ENCODE measurements around the gene RBM18.

The RBM18 gene

GRCh38 chr9:122256206-122256605, 8.4 kb downstream of the RBM18 start:
- DNase-seq = no peak

DNA sequence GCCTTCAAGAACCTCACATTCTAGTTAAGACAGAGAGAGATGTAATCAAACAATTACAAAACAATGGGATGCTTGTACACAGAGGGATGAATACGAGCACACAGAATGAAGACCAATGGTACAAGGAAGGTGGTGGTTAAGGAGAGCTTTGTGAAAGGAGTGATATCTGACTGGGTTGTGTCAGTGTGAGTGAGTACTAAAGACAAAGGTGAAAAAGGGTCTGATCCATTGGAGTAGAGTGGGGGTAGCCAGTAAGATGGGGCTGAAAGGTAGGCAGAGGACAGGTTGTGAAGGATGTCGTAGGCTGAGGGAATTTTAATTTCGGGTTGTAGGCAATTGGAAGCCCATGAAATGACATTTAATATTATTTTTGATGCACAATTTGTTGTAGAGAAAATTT, 9.9 kb downstream of the RBM18 start:
- no peak for DNase-seq

DNA sequence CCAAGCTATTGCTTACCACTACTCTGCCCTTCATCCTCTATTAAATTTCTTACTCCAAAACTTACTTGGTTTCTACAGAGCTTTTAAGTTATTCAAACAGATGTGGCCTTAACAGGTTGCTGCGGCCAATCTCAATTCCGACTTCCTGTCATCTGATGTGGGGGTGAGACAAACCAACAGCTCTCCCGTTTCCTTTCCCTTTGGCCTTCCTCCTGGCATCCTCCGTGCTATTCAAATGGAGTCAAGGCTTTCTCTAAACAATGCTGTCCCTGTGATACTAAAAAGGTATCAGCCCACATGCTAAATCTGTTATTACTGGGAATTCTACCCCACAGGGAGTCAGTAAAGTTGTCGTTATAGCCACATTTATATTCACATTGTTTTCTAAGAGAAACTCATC, 11.8 kb downstream of the RBM18 start:
- no peak for DNase-seq

- DNase-seq = no peak
Observed at GRCh38 chr9:122251351-122251750, 13.3 kb downstream of the RBM18 start.

- no peak for DNase-seq
Observed at GRCh38 chr9:122248448-122248865, 16.2 kb downstream of the RBM18 start.

- no peak for DNase-seq
Observed at GRCh38 chr9:122246666-122247065, 18.0 kb downstream of the RBM18 start.

GRCh38 chr9:122244349-122244748, 20.3 kb downstream of the RBM18 start:
- no peak for DNase-seq

- DNase-seq = no peak
Observed at GRCh38 chr9:122239722-122240121, 24.9 kb downstream of the RBM18 start.

- no peak for DNase-seq
Observed at GRCh38 chr9:122236681-122237080, 28.0 kb downstream of the RBM18 start.

DNA sequence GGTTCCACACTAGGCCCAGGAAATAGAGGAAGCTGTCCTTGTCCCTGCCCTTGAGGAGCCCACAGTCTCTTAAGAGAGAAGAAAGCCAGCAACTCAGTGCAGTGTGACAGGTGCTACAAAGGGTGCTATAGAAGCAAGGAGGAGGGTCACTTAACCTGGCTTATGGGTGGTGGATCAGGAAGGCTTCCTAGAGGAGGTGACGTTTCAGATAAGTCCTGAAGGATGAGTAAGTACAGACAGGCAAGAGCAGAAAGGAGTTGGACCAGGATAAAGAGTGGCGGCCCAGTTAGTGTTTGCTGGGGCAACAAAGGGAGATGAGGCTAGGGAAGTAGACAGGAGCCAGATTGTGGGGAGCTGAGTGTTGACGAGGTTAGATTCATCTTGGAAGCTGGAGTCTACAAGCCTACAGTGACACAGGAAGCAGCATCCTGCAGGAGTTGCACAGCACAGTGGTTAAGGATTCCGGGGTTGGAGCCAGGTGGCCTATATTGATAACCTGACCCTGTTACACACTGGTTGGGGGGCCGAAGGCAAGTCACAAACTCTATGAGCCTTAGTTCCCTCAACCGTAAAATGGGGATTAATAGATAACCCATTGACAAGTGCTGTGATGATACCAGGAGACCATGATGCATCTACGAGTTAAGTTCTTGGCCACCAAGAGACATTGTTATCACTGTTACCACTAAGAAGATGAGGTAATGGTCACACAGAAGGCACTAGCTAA, 30.5 kb downstream of the RBM18 start:
- DNase-seq = peak; percentile 19

DNA sequence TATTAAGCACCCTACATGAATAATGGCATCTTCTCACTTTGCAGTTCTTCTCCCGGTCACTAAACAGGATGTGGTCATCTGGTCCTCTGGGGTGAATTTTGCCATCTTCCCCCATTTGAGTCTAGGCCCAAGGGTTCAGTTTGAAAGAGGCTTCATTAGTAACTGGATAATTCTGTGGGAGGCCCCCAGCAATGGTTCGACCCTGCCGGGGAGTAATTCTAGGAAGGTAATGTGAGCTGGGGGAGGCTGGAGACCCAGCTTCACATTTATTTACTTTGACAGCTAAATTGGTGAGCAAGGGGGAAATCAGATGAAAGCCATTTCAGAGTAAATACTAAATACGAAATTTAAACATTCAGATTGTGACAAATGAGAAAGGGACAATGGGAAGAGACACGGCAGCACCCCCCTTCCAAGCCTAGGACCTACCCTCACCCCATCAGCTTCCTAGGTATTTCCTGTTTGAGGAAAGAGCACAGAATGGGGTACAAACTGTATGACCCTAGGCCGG, 31.8 kb downstream of the RBM18 start:
- DNase-seq = no peak

DNA sequence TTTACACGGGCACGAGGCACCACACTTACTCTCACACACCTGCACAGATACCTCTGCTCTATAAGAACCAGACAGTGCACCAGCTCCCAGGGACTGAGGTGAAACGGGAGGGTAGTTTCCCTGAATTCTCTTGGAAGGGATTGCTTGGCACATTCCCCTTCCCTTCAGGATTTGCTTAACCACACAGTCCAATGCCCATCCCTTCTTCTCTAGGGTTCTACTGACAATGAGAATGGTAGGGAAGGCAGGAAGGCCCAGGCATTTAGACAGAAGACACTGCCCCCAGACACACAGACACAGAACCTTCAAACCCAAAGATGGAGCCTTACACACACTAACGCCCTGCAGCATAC, 35.2 kb downstream of the RBM18 start:
- no peak for DNase-seq

DNA sequence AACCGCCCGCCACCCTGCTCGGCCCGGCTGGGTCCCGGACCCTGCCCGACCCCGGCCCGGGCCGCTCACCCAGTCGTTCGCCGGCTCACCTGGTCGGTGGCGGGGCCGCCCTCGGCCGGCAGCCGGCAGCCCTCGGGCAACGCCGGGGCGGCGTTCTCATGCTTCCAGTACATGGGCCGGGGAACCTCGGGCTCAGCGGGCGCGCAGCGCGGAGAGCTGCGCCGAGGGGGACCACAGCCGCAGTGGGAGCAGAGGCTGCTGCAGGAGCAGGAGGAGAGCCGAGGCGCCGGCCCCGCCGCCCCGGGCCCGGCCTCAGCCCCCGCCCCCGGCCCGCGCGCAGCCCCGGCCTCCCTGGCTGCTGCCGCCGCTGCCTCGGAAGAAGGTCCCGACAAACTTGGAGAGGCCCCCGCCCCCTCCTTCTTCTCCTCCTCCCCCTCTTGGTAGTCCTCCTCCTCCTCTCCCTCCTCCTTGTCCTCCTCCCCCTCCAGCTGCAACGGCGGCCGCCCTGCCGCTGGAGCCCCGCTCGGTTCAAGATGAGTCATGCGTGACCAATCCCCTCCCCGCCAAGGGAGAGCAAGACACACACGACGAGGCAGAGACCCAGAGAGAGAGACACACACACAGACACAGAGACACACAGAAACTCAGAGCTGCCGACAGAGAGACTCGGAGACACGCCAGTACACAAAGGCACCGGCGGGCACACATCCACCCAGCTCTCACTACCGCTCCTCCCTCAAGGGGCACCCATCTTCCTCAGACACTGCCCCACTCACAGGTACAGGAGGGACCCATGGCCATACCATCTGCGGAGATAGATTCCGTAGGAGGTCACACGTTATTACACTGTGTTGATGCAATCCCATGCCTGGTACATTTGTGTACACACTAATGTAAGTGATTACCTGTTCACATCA, 35.8 kb downstream of the RBM18 start, which contains the start of gene LHX6:
LHX6 (minus strand) TSS at position 390 of the 917 bp plus-strand sequence; CDS start at position 173, 217 bp downstream.
- no peak for DNase-seq

DNA sequence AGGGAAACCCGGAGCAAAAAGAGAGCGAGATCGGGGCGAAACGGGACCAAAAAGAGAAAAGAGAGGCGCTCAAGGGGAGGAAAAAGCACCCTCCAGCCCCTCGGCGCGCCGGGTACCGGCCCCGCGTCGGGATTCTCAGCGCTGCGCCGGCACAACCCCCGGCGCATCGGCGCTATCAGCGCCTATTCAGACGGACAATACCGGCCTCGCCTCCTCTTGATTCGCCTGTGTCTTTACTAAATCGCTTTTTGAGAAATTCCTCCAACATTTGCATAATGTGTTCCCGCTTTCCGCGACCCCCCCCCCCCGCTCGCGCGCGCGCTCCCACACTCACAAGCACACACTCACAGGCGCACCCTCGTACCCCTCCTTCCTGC, 36.5 kb downstream of the RBM18 start:
- no peak for DNase-seq

- DNase-seq = no peak
Observed at GRCh38 chr9:122227575-122227900, 37.1 kb downstream of the RBM18 start.

GRCh38 chr9:122226758-122227574, 37.7 kb downstream of the RBM18 start:
- no peak for DNase-seq

- DNase-seq = no peak
Observed at GRCh38 chr9:122226142-122226757, 38.4 kb downstream of the RBM18 start.

- DNase-seq = no peak
Observed at GRCh38 chr9:122225312-122226141, 39.1 kb downstream of the RBM18 start.

- no peak for DNase-seq
Observed at GRCh38 chr9:122223435-122223834, 41.2 kb downstream of the RBM18 start.

DNA sequence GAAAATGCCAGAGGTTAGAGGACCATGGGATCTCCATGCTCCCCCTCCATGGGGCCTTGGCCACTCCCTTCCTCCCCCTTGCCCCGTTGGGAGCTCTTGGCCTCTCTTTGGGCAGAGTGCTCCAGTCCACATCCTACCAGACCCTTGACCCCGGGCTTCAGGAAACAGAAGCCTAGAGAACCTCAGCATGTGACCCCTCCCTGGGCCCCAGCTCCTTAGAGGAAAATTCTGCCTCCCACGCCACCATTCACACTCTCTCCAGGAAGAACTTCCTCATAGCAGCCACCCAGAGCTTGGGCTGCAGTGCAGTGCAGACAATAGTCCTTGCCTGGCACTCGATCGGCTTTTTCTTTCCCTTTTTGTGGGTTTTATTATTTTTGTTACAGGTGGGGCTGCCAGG, 41.8 kb downstream of the RBM18 start:
- peak; percentile 13 for DNase-seq

DNA sequence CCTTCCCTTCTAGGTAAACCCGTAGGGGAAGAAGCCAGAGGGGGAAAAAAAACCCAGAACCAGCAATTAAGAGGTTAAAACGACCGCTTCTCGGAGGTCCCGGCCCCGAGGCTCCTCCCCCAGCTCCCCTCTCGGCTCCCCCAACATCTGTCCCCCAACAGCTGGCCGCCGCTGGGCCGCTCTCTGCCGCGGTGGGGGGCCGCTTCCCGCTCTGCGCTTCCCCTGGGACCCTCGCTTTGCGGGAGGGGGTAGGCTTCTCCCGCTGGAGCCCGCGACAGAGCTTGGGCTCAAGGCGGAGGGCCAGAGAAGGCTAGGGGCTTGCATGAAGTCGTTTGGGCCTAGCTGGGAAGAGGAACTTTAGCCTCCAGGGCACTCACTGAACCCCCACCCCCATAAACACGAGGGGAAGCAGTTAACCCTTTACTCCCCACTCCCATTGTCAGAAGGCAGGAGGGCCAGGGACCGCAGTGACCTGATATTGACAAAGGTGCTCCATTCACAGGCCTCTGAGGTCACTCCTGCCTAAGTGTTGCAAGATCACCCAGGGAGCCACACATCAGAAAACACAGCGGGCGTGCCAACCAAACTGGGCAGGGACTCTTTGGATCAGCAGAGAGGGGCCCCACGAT, 43.3 kb downstream of the RBM18 start:
- DNase-seq = no peak

Data from OCI-M1 (cell line).